Smooth muscle cell (in vitro differentiated cells): ENCODE results near the gene IFT88. TPM values are rescaled to one million over a fixed set of nuclear protein-coding genes. Genes with fewer than 3 reads are reported as not detected.

Source experiments
- DNase-seq: peaks from one replicate; lab custom pipeline; 2025; ENCODE audit not compliant: unreplicated experiment; lab: John Stamatoyannopoulos, UW
- H2AFZ ChIP-seq: fragments of 200-600 bp; sonication (generic); 2 replicates; pipeline ENCODE4 v1.6.0; 2016; ENCODE audit warnings: antibody characterized with exemption, low read depth, mild to moderate bottlenecking
- H3F3A ChIP-seq: fragments of 200-600 bp; sonication (generic); 2 replicates; pipeline ENCODE4 v1.6.0; 2017; ENCODE audit warnings: antibody characterized with exemption, low read depth
- H3K27ac ChIP-seq: fragments of 200-600 bp; sonication (generic); 2 replicates; pipeline ENCODE4 v1.5.1; 2016; ENCODE audit warnings: low read depth, mild to moderate bottlenecking
- H3K27me3 ChIP-seq: fragments of 200-600 bp; sonication (generic); 2 replicates; pipeline ENCODE4 v1.6.1; 2016; ENCODE audit warnings: low read depth, mild to moderate bottlenecking
- H3K36me3 ChIP-seq: fragments of 200-600 bp; sonication (generic); 2 replicates; pipeline ENCODE4 v1.5.1; 2016; ENCODE audit warnings: low read depth
- H3K4me1 ChIP-seq: fragments of 200-600 bp; sonication (generic); 2 replicates; pipeline ENCODE4 v1.5.1; 2016; ENCODE audit warnings: low read depth
- H3K4me2 ChIP-seq: fragments of 200-600 bp; sonication (generic); 2 replicates; pipeline ENCODE4 v1.6.0; 2016; ENCODE audit warnings: mild to moderate bottlenecking
- H3K4me3 ChIP-seq: fragments of 200-600 bp; sonication (generic); 2 replicates; pipeline ENCODE4 v1.5.1; 2016; ENCODE audit warnings: mild to moderate bottlenecking
- H3K79me2 ChIP-seq: fragments of 200-600 bp; sonication (generic); 2 replicates; pipeline ENCODE4 v1.6.0; 2016; ENCODE audit warnings: low read depth, mild to moderate bottlenecking
- H3K9ac ChIP-seq: fragments of 200-600 bp; sonication (generic); 2 replicates; pipeline ENCODE4 v1.6.0; 2016; ENCODE audit warnings: low read depth
- H3K9me3 ChIP-seq: fragments of 200-600 bp; sonication (generic); replicated peaks from 2 replicates; pipeline ENCODE4 v1.5.1; 2016; ENCODE audit warnings: low read depth
- H4K20me1 ChIP-seq: fragments of 200-600 bp; sonication (generic); 2 replicates; pipeline ENCODE4 v1.6.0; 2016; ENCODE audit warnings: low read depth
- CTCF ChIP-seq: fragments of 200-600 bp; sonication (generic); IDR thresholded peaks from 2 replicates; pipeline ENCODE4 v1.5.1; 2017; ENCODE audit warnings: borderline replicate concordance, mild to moderate bottlenecking, antibody characterized with exemption; ENCODE audit not compliant: insufficient read depth, poor library complexity, severe bottlenecking
- WGBS: methylation state at CpG from one replicate; pipeline ENCODE4 v1.1.7; 2016; ENCODE audit warnings: low lambda C conversion rate; 5-methylcytosine and 5-hydroxymethylcytosine counted together
- polyA plus RNA-seq: library from polyadenylated mRNA; unstranded; fragments of >200 nt; fragmentation: Nextera tagmentation; extraction: Ambion mirVana; gene quantifications from 2 replicates; pipeline ENCODE4 v1.2.1, GENCODE V29; 2016
- total RNA-seq: library from RNA; depleted of rRNA; stranded (reverse); fragments of >200 nt; gene quantifications from 2 replicates; pipeline ENCODE4 v1.2.3, GENCODE V29; 2014

Gene IFT88
- total and polyA plus RNA-seq, 2 experiments from 2014 or later, result 9.0 to 13.4 TPM

GRCh38 chr13:20706661-20707060, 139.7 kb downstream of the IFT88 start:
- 88% methylated on average over 5 of the region's 5 CpGs for WGBS
- H3K4me1 ChIP-seq, result peaks cover 13% of the 10 kb centered on the region
- H3K79me2 ChIP-seq, result no peaks in the 10 kb centered on the region
- no peak overlapping the region for H3K4me3 ChIP-seq
- no peaks in the 10 kb centered on the region for H3F3A ChIP-seq
- TF ChIP-seq CTCF, result no peak
- H3K36me3 ChIP-seq, result no peaks in the 10 kb centered on the region
- no peak overlapping the region for H2AFZ ChIP-seq
- H3K4me2 ChIP-seq, result no peak overlapping the region
- no peaks in the 10 kb centered on the region for H3K9me3 ChIP-seq
- no peak for DNase-seq
- no peaks in the 10 kb centered on the region for H4K20me1 ChIP-seq
- H3K9ac ChIP-seq, result no peak overlapping the region
- peaks cover 7% of the 10 kb centered on the region for H3K27me3 ChIP-seq
- H3K27ac ChIP-seq, result no peak overlapping the region

DNA sequence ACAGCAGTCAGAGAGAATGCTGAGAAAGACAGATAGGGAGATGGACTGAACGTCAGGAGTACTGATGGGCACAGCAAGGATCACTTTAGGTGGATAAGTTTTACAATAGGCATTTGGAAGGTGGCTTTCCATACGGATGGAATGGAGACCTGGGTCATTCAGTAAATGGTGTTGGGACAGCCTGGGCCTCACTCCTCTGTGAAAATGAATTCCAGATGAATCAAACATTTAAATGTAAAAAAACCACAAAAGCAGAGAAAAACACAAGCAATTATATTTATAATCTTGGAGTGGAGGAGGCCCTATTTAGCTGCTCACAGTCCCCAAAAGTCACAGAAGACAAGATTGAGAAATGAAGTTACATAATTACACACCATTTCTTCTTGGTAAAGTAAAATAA, 141.3 kb downstream of the IFT88 start:
- H3K9me3 ChIP-seq, result no peaks in the 10 kb centered on the region
- no peak overlapping the region for H2AFZ ChIP-seq
- WGBS, result 78% methylated on average over 2 of the region's 2 CpGs
- peaks cover 5% of the 10 kb centered on the region for H3K4me1 ChIP-seq
- no peaks in the 10 kb centered on the region for H3K27me3 ChIP-seq
- H3K4me2 ChIP-seq, result no peak overlapping the region
- no peaks in the 10 kb centered on the region for H3K36me3 ChIP-seq
- H4K20me1 ChIP-seq, result no peaks in the 10 kb centered on the region
- H3K27ac ChIP-seq, result no peak overlapping the region
- H3K9ac ChIP-seq, result no peak overlapping the region
- no peak for TF ChIP-seq CTCF
- H3K4me3 ChIP-seq, result no peak overlapping the region
- no peak for DNase-seq
- peaks cover 4% of the 10 kb centered on the region for H3F3A ChIP-seq
- no peaks in the 10 kb centered on the region for H3K79me2 ChIP-seq

DNA sequence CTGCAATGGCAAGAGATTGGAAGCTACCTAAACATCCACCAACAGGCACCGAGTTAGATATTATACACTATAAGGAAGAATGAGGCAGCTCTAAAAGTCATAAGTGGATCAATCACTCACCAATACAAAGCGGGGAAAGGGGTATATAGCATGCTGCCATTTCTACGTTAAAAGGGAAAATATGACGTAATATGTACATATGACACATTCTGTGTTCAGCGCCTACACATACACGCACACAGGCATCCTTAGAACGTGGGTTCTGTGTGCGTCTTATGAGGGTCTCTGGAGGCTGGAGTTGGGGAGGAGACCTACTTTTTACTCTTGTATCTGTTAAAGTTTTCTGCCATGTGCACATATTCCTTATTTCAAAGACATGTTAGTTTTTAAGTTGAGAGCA, 142.4 kb downstream of the IFT88 start:
- WGBS, result 95% methylated on average over 8 of the region's 8 CpGs
- Histone ChIP-seq H3K4me2 (no peak overlapping the region), H3K4me3 (no peak overlapping the region), H3K27ac (no peak overlapping the region), H3F3A (peaks cover 8% of the 10 kb centered on the region), H3K9ac (no peak overlapping the region), H3K9me3 (no peaks in the 10 kb centered on the region), H3K27me3 (no peaks in the 10 kb centered on the region), H3K4me1 (peaks cover 8% of the 10 kb centered on the region), H4K20me1 (no peaks in the 10 kb centered on the region), H3K36me3 (no peaks in the 10 kb centered on the region), H3K79me2 (no peaks in the 10 kb centered on the region), H2AFZ (no peak overlapping the region)
- DNase-seq, result no peak
- TF ChIP-seq CTCF, result no peak

GRCh38 chr13:20709782-20710181, 142.8 kb downstream of the IFT88 start:
- no peak overlapping the region for H2AFZ ChIP-seq
- 66% methylated on average over 4 of the region's 4 CpGs for WGBS
- H4K20me1 ChIP-seq, result no peaks in the 10 kb centered on the region
- H3K27ac ChIP-seq, result no peak overlapping the region
- no peak for DNase-seq
- H3K9me3 ChIP-seq, result no peaks in the 10 kb centered on the region
- H3F3A ChIP-seq, result peaks cover 12% of the 10 kb centered on the region
- H3K27me3 ChIP-seq, result no peaks in the 10 kb centered on the region
- no peak overlapping the region for H3K4me2 ChIP-seq
- peaks cover 8% of the 10 kb centered on the region for H3K4me1 ChIP-seq
- no peak overlapping the region for H3K9ac ChIP-seq
- H3K36me3 ChIP-seq, result no peaks in the 10 kb centered on the region
- no peak overlapping the region for H3K4me3 ChIP-seq
- TF ChIP-seq CTCF, result no peak
- no peaks in the 10 kb centered on the region for H3K79me2 ChIP-seq
